Stimulated activated naive CD4-positive, alpha-beta T cell (primary cell): ENCODE data around the gene RFX8.
A peak's percentile ranks its signal among the peaks of the same experiment; 100 is the strongest.

Source experiments
- DNase-seq, 6 experiments: peaks; one replicate each; lab custom pipeline; 2025; lab: John Stamatoyannopoulos, UW

Gene RFX8

GRCh38 chr2:101349893-101350662 is 124.8 kb downstream of the RFX8 start:
- DNase-seq, result peak in 1 of 6 experiments; percentile 11

GRCh38 chr2:101348883-101349282 is 126.0 kb downstream of the RFX8 start:
- no peak for DNase-seq
